Astrocyte (in vitro differentiated cells and primary cell): ENCODE measurements around the gene FASTKD2. TPM values are rescaled to one million over a fixed set of nuclear protein-coding genes. Genes with fewer than 3 reads are reported as not detected.

Source experiments
- DNase-seq: peaks from one replicate; pipeline ENCODE4 v3.0.0-alpha.2; 2010; ENCODE audit warnings: low read depth
- FAIRE-seq: peaks from 2 replicates; lab custom pipeline; 2011; peaks lifted over from hg19 to GRCh38; lab: Jason Lieb, UNC
- H2AFZ ChIP-seq: 2 replicates; pipeline ENCODE4 v1.6.0; 2012; ENCODE audit warnings: low read depth, low read length, inconsistent platforms
- H3K27ac ChIP-seq: 2 replicates; pipeline ENCODE4 v1.5.1; 2011; ENCODE audit warnings: low read depth, low read length, inconsistent platforms
- H3K27me3 ChIP-seq: 2 replicates; pipeline ENCODE4 v1.6.0; 2011; ENCODE audit warnings: low read length, inconsistent platforms; ENCODE audit not compliant: insufficient read depth
- H3K36me3 ChIP-seq: 2 replicates; pipeline ENCODE4 v1.5.1; 2011; ENCODE audit warnings: low read length, inconsistent platforms; ENCODE audit not compliant: insufficient read depth
- H3K4me1 ChIP-seq: 2 replicates; pipeline ENCODE4 v1.5.1; 2011; ENCODE audit warnings: low read length, inconsistent platforms; ENCODE audit not compliant: insufficient read depth
- H3K4me2 ChIP-seq: 2 replicates; pipeline ENCODE4 v1.6.0; 2012; ENCODE audit warnings: low read length, inconsistent platforms
- H3K4me3 ChIP-seq: 2 replicates; pipeline ENCODE4 v1.5.1; 2011; ENCODE audit warnings: low read depth, mild to moderate bottlenecking, low read length, inconsistent platforms; ENCODE audit not compliant: insufficient read depth
- H3K79me2 ChIP-seq: 2 replicates; pipeline ENCODE4 v1.6.0; 2012; ENCODE audit warnings: mild to moderate bottlenecking, low read length, inconsistent platforms; ENCODE audit not compliant: insufficient read depth
- H3K9ac ChIP-seq: 2 replicates; pipeline ENCODE4 v1.6.0; 2012; ENCODE audit warnings: mild to moderate bottlenecking, low read length, inconsistent platforms
- H3K9me3 ChIP-seq: 2 replicates; pipeline ENCODE4 v1.5.1; 2012; ENCODE audit warnings: low read depth, mild to moderate bottlenecking, low read length, inconsistent platforms; ENCODE audit not compliant: insufficient read depth
- H4K20me1 ChIP-seq: 2 replicates; pipeline ENCODE4 v1.6.0; 2012; ENCODE audit warnings: low read length, inconsistent platforms; ENCODE audit not compliant: insufficient read depth
- H3K27ac Mint-ChIP-seq: one replicate; pipeline ENCODE4 v1.8.0; 2021; ENCODE audit warnings: mild to moderate bottlenecking, mixed read lengths; ENCODE audit not compliant: unreplicated experiment
- H3K27me3 Mint-ChIP-seq: one replicate; pipeline ENCODE4 v1.8.0; 2021; ENCODE audit warnings: low read depth, mixed read lengths; ENCODE audit not compliant: unreplicated experiment
- H3K36me3 Mint-ChIP-seq: one replicate; pipeline ENCODE4 v1.8.0; 2021; ENCODE audit warnings: low read depth, mixed read lengths; ENCODE audit not compliant: unreplicated experiment
- H3K4me1 Mint-ChIP-seq: one replicate; pipeline ENCODE4 v1.8.0; 2021; ENCODE audit warnings: low read depth, mixed read lengths; ENCODE audit not compliant: unreplicated experiment
- H3K4me3 Mint-ChIP-seq: one replicate; pipeline ENCODE4 v1.8.0; 2021; ENCODE audit warnings: mild to moderate bottlenecking, moderate library complexity, mixed read lengths; ENCODE audit not compliant: unreplicated experiment
- H3K9me3 Mint-ChIP-seq: one replicate; pipeline ENCODE4 v1.8.0; 2021; ENCODE audit warnings: mild to moderate bottlenecking, mixed read lengths; ENCODE audit not compliant: unreplicated experiment
- EZH2 ChIP-seq: IDR thresholded peaks from 2 replicates; pipeline ENCODE4 v1.6.1; 2012; ENCODE audit warnings: mild to moderate bottlenecking, low read length, inconsistent platforms; ENCODE audit not compliant: insufficient read depth
- total RNA-seq: library from RNA; stranded (reverse); gene quantifications from 2 replicates; pipeline ENCODE4 v1.2.1, GENCODE V29; 2021
- TF ChIP-seq, protein P1 (sequence below): IDR thresholded peaks from 2 replicates; pipeline ENCODE4 v1.5.1; 2011; ENCODE audit warnings: low read depth, mild to moderate bottlenecking, inconsistent platforms, low read length, moderate library complexity; ENCODE audit not compliant: insufficient read depth

The FASTKD2 gene
- total RNA-seq, 1 donor from 2014 or later, result 21.7 TPM

- TF ChIP-seq, protein P1, sequence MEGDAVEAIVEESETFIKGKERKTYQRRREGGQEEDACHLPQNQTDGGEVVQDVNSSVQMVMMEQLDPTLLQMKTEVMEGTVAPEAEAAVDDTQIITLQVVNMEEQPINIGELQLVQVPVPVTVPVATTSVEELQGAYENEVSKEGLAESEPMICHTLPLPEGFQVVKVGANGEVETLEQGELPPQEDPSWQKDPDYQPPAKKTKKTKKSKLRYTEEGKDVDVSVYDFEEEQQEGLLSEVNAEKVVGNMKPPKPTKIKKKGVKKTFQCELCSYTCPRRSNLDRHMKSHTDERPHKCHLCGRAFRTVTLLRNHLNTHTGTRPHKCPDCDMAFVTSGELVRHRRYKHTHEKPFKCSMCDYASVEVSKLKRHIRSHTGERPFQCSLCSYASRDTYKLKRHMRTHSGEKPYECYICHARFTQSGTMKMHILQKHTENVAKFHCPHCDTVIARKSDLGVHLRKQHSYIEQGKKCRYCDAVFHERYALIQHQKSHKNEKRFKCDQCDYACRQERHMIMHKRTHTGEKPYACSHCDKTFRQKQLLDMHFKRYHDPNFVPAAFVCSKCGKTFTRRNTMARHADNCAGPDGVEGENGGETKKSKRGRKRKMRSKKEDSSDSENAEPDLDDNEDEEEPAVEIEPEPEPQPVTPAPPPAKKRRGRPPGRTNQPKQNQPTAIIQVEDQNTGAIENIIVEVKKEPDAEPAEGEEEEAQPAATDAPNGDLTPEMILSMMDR, result no peak
- no peak for TF ChIP-seq EZH2
- no peak overlapping the region for H3K27ac Mint-ChIP-seq
- Histone ChIP-seq H4K20me1 (no peaks in the 10 kb centered on the region), H3K9ac (no peak overlapping the region), H3K79me2 (no peaks in the 10 kb centered on the region), H3K9me3 (no peaks in the 10 kb centered on the region), H3K27me3 (no peaks in the 10 kb centered on the region), H3K27ac (no peak overlapping the region), H3K4me1 (peaks cover 5% of the 10 kb centered on the region), H2AFZ (no peak overlapping the region), H3K4me2 (no peak overlapping the region), H3K36me3 (peaks cover 3% of the 10 kb centered on the region), H3K4me3 (no peak overlapping the region)
- H3K4me1 Mint-ChIP-seq, result peaks cover 6% of the 10 kb centered on the region
- H3K4me3 Mint-ChIP-seq, result no peak overlapping the region
- FAIRE-seq (no peak), DNase-seq (no peak)
- H3K36me3 Mint-ChIP-seq, result peaks cover 5% of the 10 kb centered on the region
- H3K27me3 Mint-ChIP-seq, result no peaks in the 10 kb centered on the region
- H3K9me3 Mint-ChIP-seq, result no peaks in the 10 kb centered on the region
These were observed 32.6 kb downstream of the FASTKD2 start for GRCh38 chr2:206798000-206798399.

GRCh38 chr2:206799083-206799482 is 33.7 kb downstream of the FASTKD2 start:
- Mint-ChIP-seq H3K9me3 (no peaks in the 10 kb centered on the region), H3K4me1 (peaks cover 8% of the 10 kb centered on the region), H3K27ac (no peak overlapping the region), H3K36me3 (peaks cover 4% of the 10 kb centered on the region), H3K4me3 (no peak overlapping the region), H3K27me3 (no peaks in the 10 kb centered on the region)
- Histone ChIP-seq H3K9me3 (no peaks in the 10 kb centered on the region), H2AFZ (no peak overlapping the region), H3K79me2 (no peaks in the 10 kb centered on the region), H3K27me3 (no peaks in the 10 kb centered on the region), H3K27ac (no peak overlapping the region), H3K9ac (no peak overlapping the region), H4K20me1 (no peaks in the 10 kb centered on the region), H3K4me2 (no peak overlapping the region), H3K4me3 (no peak overlapping the region), H3K36me3 (peaks cover 3% of the 10 kb centered on the region), H3K4me1 (peaks cover 5% of the 10 kb centered on the region)
- TF ChIP-seq EZH2, result no peak
- TF ChIP-seq, protein P1, result no peak
- FAIRE-seq (no peak), DNase-seq (peak; percentile 23)

DNA sequence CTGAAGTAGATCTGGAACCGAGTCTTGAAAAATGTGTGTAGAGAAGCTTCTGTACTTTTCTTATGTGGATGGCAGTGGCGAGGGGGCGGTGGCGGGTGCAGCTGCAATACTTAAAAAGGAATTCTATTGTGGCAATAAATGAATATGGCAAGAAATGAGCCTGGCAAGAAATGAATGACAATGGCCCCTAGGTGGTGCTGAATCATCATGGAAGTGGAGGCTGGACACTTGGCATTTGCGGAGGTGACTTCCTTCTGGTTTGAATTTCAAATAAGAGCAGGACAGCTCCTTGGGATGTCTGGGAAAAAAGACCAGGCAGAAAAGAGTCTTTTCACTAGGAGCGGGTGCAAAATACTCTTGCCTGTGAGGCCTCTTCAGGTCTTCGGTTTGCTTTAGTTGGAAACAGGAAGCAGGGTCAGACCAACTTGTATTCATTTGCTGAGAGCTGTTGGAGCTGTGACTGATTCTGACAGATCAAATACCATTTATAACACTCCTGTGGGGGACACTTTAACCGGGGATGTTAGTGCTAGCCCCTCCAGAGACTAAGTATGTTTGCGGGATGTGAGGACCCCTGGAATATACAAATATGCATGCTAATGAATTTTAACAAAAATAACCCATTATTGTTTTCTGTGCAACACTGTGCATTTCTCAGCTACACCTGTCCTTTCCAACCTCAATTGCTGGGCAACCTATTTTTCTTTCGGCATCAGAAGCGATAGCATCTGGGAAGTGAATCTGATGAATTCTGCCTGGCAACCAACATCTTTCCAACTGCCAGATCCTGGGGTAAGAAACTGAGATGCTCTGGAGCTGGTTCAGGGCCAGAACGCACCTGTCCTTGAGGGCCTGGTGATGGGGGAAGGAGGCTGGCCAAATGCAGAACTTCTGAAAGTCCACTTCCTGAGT is 35.4 kb downstream of the FASTKD2 start:
- H3K27me3 Mint-ChIP-seq, result no peaks in the 10 kb centered on the region
- H3K36me3 ChIP-seq, result no peaks in the 10 kb centered on the region
- no peaks in the 10 kb centered on the region for H3K27me3 ChIP-seq
- no peaks in the 10 kb centered on the region for H3K9me3 Mint-ChIP-seq
- H3K79me2 ChIP-seq, result no peaks in the 10 kb centered on the region
- H3K36me3 Mint-ChIP-seq, result peaks cover 1% of the 10 kb centered on the region
- H3K4me3 Mint-ChIP-seq, result no peak overlapping the region
- FAIRE-seq (peak; percentile 45), DNase-seq (peak; percentile 51)
- peak overlapping the region; percentile 58 for H3K4me2 ChIP-seq
- H3K9me3 ChIP-seq, result no peaks in the 10 kb centered on the region
- H3K4me1 ChIP-seq, result peaks cover 5% of the 10 kb centered on the region
- no peak overlapping the region for H3K27ac ChIP-seq
- H4K20me1 ChIP-seq, result no peaks in the 10 kb centered on the region
- no peak overlapping the region for H2AFZ ChIP-seq
- no peak overlapping the region for H3K27ac Mint-ChIP-seq
- peak overlapping the region; percentile 4 for H3K9ac ChIP-seq
- TF ChIP-seq EZH2, result no peak
- TF ChIP-seq, protein P1, result peak; percentile 79
- H3K4me1 Mint-ChIP-seq, result peaks cover 15% of the 10 kb centered on the region
- H3K4me3 ChIP-seq, result no peak overlapping the region
